ENCODE data around the gene APBB2. TPM values are rescaled to one million over a fixed set of nuclear protein-coding genes. Genes with fewer than 3 reads are reported as not detected.

The APBB2 gene
- total RNA-seq, 1 donor from 2014 or later, result 23.5 TPM

DNA sequence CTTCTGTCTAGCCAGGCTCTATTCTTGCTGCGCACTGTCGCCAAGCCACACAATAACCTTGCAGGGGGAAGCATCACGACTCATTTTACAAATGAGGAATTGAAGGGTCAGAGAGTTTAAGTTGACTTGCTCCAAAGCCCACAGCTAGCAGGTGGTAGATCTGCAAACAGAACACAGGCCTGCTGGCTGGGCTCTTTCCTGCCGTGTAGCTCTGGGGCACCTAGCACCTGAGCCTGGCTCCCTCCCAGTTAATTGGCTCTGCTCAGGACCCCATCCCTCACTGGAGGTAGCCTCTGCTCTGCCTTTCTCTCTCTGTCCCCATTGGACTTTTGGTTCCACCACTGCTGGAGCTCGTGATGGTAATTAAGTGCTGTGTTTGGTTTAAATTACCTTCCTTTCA, 366.1 kb downstream of the APBB2 start:
- TF ChIP-seq, protein P1, sequence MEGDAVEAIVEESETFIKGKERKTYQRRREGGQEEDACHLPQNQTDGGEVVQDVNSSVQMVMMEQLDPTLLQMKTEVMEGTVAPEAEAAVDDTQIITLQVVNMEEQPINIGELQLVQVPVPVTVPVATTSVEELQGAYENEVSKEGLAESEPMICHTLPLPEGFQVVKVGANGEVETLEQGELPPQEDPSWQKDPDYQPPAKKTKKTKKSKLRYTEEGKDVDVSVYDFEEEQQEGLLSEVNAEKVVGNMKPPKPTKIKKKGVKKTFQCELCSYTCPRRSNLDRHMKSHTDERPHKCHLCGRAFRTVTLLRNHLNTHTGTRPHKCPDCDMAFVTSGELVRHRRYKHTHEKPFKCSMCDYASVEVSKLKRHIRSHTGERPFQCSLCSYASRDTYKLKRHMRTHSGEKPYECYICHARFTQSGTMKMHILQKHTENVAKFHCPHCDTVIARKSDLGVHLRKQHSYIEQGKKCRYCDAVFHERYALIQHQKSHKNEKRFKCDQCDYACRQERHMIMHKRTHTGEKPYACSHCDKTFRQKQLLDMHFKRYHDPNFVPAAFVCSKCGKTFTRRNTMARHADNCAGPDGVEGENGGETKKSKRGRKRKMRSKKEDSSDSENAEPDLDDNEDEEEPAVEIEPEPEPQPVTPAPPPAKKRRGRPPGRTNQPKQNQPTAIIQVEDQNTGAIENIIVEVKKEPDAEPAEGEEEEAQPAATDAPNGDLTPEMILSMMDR (IDR thresholded peaks at IDR 0.05; ENCODE audit: borderline replicate concordance), result no peak
- Histone ChIP-seq H3K9me3 (replicated peaks) (no peaks in the 10 kb centered on the region), H3K36me3 (no peaks in the 10 kb centered on the region), H3K4me1 (peaks cover 12% of the 10 kb centered on the region), H3K27me3 (ENCODE audit: low read depth) (no peaks in the 10 kb centered on the region), H3K4me3 (no peak overlapping the region), H3K27ac (replicated peaks) (no peak overlapping the region)
- intact Hi-C loops (cut with micrococcal nuclease), result no loop called here
- DNase-seq, result no peak

DNA sequence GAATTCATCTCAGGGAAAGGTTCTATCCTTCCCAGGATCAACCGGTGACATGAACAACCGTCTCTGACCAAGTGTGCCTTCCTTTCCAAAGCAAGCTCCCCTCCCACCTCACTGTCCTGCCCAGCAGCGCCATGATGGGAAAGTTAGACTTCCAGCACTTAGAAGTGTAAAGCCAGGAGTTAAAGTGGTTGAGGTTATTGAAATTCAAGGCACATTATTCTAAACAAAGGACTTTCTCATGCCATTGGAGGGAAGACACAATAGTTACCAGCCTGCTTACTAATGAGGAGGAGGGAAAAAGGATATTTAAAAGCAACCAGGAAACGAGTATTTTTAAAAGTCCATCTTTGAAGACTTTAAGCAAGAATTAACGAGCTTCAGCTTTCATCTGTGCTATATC, 367.8 kb downstream of the APBB2 start:
- no peaks in the 10 kb centered on the region for H3K27me3 ChIP-seq (ENCODE audit: low read depth)
- H3K36me3 ChIP-seq, result no peaks in the 10 kb centered on the region
- peaks cover 20% of the 10 kb centered on the region for H3K4me1 ChIP-seq
- TF ChIP-seq, protein P1 (IDR thresholded peaks at IDR 0.05; ENCODE audit: borderline replicate concordance), result no peak
- no peaks in the 10 kb centered on the region for H3K9me3 ChIP-seq (replicated peaks)
- H3K4me3 ChIP-seq, result no peak overlapping the region
- DNase-seq, result no peak
- intact Hi-C loops (cut with micrococcal nuclease), result no loop called here
- no peak overlapping the region for H3K27ac ChIP-seq (replicated peaks)

GRCh38 chr4:40845154-40845835, 369.0 kb downstream of the APBB2 start:
- peaks cover 25% of the 10 kb centered on the region for H3K4me1 ChIP-seq
- TF ChIP-seq, protein P1 (IDR thresholded peaks at IDR 0.05; ENCODE audit: borderline replicate concordance), result no peak
- no peaks in the 10 kb centered on the region for H3K36me3 ChIP-seq
- no peak for DNase-seq
- H3K27ac ChIP-seq (replicated peaks), result no peak overlapping the region
- no peaks in the 10 kb centered on the region for H3K27me3 ChIP-seq (ENCODE audit: low read depth)
- intact Hi-C loops (cut with micrococcal nuclease), result no loop called here
- H3K9me3 ChIP-seq (replicated peaks), result no peaks in the 10 kb centered on the region
- H3K4me3 ChIP-seq, result no peak overlapping the region

- Histone ChIP-seq H3K36me3 (no peaks in the 10 kb centered on the region), H3K4me1 (peaks cover 25% of the 10 kb centered on the region), H3K4me3 (no peak overlapping the region), H3K27me3 (ENCODE audit: low read depth) (no peaks in the 10 kb centered on the region), H3K27ac (replicated peaks) (no peak overlapping the region), H3K9me3 (replicated peaks) (no peaks in the 10 kb centered on the region)
- DNase-seq, result no peak
- TF ChIP-seq, protein P1 (IDR thresholded peaks at IDR 0.05; ENCODE audit: borderline replicate concordance), result no peak
- intact Hi-C loops (cut with micrococcal nuclease), result no loop called here
These were observed 370.1 kb downstream of the APBB2 start for GRCh38 chr4:40844261-40844660.

DNA sequence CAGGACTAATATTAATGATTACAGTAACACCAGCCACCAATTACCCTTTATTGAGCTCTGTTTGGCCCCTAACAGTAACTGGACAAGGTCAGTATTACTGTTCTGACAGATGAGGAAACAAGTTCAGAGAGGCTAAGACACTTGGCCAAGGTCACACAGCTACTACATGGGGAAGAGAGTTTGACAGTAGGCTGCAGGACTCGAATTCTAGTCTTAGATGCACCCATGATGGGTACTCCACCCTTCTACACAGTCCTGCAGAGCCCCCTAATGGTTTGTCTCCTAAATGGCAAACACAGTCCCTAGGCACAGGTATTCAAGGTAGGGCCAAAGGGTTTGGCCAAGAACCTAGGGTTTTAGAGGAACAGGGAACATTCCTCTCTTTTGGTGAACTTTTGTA, 370.6 kb downstream of the APBB2 start:
- Histone ChIP-seq H3K36me3 (no peaks in the 10 kb centered on the region), H3K4me3 (no peak overlapping the region), H3K27ac (replicated peaks) (no peak overlapping the region), H3K27me3 (ENCODE audit: low read depth) (no peaks in the 10 kb centered on the region), H3K4me1 (peaks cover 25% of the 10 kb centered on the region), H3K9me3 (replicated peaks) (no peaks in the 10 kb centered on the region)
- DNase-seq, result no peak
- TF ChIP-seq, protein P1 (IDR thresholded peaks at IDR 0.05; ENCODE audit: borderline replicate concordance), result peak; percentile 47
- intact Hi-C loops (cut with micrococcal nuclease), result no loop called here

Data from left ventricle myocardium inferior (tissue), 1 donor.